Measurements from ENCODE around the gene PGRMC2.

The PGRMC2 gene

DNA sequence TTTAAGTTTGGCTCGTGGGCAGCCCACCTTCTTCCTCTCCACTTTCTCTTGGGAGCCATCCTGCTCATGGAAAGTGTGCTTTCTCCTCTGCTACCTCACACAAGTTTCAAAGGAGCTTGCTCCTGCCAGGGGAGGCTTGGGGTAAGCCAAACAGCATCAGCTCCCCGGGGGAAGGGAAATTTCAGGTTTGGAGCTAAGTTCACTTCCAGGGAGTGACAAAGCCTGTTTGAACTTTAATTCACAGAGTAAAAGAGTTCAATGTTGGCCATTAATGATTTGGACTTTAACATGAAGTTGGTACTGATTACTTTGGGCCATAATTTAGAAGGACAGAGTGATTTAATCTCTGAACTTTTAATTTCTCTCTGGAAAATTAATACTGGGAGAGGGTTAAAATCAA is 4.7 kb upstream of the PGRMC2 start (continued):
- TF ChIP-seq SNAI2 (CRISPR knock-in tag; IDR thresholded peaks at IDR 0.05) (no peak), ZFP30 (CRISPR knock-in tag; IDR thresholded peaks at IDR 0.05) (no peak)

DNA sequence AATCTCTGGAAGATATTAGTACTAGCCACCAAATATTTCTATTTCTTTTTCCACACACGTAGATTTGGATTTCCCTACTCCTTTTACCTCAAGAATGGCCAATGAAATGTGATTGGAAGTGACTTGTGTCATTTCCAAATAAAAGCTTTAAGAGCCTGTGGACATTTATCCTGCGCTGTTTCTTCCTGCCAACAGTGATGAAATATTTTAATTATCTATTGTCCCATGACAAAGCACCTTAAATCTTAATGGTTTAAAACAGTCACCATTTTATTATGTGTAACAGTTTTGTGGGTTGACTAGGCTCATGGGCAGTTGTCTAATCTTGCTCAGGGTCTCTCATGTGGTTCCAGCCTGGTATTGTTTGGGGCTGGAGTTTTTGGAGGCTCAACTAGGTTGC is 3.5 kb upstream of the PGRMC2 start:
- ATAC-seq = no peak
- no peak for TF ChIP-seq GLIS3 (CRISPR knock-in tag; IDR thresholded peaks at IDR 0.05)
- no peak for TF ChIP-seq ZFP3 (CRISPR knock-in tag; IDR thresholded peaks at IDR 0.05)
- TF ChIP-seq, protein P1, sequence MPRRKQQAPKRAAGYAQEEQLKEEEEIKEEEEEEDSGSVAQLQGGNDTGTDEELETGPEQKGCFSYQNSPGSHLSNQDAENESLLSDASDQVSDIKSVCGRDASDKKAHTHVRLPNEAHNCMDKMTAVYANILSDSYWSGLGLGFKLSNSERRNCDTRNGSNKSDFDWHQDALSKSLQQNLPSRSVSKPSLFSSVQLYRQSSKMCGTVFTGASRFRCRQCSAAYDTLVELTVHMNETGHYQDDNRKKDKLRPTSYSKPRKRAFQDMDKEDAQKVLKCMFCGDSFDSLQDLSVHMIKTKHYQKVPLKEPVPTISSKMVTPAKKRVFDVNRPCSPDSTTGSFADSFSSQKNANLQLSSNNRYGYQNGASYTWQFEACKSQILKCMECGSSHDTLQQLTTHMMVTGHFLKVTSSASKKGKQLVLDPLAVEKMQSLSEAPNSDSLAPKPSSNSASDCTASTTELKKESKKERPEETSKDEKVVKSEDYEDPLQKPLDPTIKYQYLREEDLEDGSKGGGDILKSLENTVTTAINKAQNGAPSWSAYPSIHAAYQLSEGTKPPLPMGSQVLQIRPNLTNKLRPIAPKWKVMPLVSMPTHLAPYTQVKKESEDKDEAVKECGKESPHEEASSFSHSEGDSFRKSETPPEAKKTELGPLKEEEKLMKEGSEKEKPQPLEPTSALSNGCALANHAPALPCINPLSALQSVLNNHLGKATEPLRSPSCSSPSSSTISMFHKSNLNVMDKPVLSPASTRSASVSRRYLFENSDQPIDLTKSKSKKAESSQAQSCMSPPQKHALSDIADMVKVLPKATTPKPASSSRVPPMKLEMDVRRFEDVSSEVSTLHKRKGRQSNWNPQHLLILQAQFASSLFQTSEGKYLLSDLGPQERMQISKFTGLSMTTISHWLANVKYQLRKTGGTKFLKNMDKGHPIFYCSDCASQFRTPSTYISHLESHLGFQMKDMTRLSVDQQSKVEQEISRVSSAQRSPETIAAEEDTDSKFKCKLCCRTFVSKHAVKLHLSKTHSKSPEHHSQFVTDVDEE (CRISPR knock-in tag; IDR thresholded peaks at IDR 0.05) = no peak
- TF ChIP-seq SNAI2 (CRISPR knock-in tag; IDR thresholded peaks at IDR 0.05) = no peak
- no peak for TF ChIP-seq ZNF70 (CRISPR knock-in tag; IDR thresholded peaks at IDR 0.05)
- no peak for TF ChIP-seq TCF4 (CRISPR knock-in tag; IDR thresholded peaks at IDR 0.05; ENCODE audit: borderline replicate concordance)
- TF ChIP-seq RARB (CRISPR knock-in tag; IDR thresholded peaks at IDR 0.05) = no peak
- TF ChIP-seq CSDC2 (CRISPR knock-in tag; IDR thresholded peaks at IDR 0.05) = no peak
- no peak for TF ChIP-seq ISL1 (CRISPR knock-in tag; IDR thresholded peaks at IDR 0.05)
- TF ChIP-seq ZFP30 (CRISPR knock-in tag; IDR thresholded peaks at IDR 0.05) = no peak
- TF ChIP-seq ESRRG (CRISPR knock-in tag; IDR thresholded peaks at IDR 0.05) = no peak
- no peak for TF ChIP-seq BACH2 (CRISPR knock-in tag; IDR thresholded peaks at IDR 0.05; ENCODE audit: borderline replicate concordance)
- no peak for TF ChIP-seq ZNF565 (CRISPR knock-in tag; conservative IDR thresholded peaks at IDR 0.05; ENCODE audit: low read depth)
- TF ChIP-seq ZC3H10 (CRISPR knock-in tag; IDR thresholded peaks at IDR 0.05) = no peak
- TF ChIP-seq, protein P2, sequence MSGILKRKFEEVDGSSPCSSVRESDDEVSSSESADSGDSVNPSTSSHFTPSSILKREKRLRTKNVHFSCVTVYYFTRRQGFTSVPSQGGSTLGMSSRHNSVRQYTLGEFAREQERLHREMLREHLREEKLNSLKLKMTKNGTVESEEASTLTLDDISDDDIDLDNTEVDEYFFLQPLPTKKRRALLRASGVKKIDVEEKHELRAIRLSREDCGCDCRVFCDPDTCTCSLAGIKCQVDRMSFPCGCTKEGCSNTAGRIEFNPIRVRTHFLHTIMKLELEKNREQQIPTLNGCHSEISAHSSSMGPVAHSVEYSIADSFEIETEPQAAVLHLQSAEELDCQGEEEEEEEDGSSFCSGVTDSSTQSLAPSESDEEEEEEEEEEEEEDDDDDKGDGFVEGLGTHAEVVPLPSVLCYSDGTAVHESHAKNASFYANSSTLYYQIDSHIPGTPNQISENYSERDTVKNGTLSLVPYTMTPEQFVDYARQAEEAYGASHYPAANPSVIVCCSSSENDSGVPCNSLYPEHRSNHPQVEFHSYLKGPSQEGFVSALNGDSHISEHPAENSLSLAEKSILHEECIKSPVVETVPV (CRISPR knock-in tag; IDR thresholded peaks at IDR 0.05) = no peak
- no peak for TF ChIP-seq ZNF8 (CRISPR knock-in tag; IDR thresholded peaks at IDR 0.05)
- TF ChIP-seq, protein P3, sequence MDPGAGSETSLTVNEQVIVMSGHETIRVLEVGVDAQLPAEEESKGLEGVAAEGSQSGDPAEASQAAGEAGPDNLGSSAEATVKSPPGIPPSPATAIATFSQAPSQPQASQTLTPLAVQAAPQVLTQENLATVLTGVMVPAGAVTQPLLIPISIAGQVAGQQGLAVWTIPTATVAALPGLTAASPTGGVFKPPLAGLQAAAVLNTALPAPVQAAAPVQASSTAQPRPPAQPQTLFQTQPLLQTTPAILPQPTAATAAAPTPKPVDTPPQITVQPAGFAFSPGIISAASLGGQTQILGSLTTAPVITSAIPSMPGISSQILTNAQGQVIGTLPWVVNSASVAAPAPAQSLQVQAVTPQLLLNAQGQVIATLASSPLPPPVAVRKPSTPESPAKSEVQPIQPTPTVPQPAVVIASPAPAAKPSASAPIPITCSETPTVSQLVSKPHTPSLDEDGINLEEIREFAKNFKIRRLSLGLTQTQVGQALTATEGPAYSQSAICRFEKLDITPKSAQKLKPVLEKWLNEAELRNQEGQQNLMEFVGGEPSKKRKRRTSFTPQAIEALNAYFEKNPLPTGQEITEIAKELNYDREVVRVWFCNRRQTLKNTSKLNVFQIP (CRISPR knock-in tag; IDR thresholded peaks at IDR 0.05; ENCODE audit: borderline replicate concordance, low read depth) = no peak
- TF ChIP-seq, protein P4, sequence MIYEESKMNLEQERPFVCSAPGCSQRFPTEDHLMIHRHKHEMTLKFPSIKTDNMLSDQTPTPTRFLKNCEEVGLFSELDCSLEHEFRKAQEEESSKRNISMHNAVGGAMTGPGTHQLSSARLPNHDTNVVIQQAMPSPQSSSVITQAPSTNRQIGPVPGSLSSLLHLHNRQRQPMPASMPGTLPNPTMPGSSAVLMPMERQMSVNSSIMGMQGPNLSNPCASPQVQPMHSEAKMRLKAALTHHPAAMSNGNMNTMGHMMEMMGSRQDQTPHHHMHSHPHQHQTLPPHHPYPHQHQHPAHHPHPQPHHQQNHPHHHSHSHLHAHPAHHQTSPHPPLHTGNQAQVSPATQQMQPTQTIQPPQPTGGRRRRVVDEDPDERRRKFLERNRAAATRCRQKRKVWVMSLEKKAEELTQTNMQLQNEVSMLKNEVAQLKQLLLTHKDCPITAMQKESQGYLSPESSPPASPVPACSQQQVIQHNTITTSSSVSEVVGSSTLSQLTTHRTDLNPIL (CRISPR knock-in tag; IDR thresholded peaks at IDR 0.05; ENCODE audit: low read depth) = no peak
- no peak for TF ChIP-seq ARNTL (CRISPR knock-in tag; IDR thresholded peaks at IDR 0.05; ENCODE audit: borderline replicate concordance, low read depth)
- TF ChIP-seq PPARA (CRISPR knock-in tag; IDR thresholded peaks at IDR 0.05; ENCODE audit: borderline replicate concordance) = no peak

DNA sequence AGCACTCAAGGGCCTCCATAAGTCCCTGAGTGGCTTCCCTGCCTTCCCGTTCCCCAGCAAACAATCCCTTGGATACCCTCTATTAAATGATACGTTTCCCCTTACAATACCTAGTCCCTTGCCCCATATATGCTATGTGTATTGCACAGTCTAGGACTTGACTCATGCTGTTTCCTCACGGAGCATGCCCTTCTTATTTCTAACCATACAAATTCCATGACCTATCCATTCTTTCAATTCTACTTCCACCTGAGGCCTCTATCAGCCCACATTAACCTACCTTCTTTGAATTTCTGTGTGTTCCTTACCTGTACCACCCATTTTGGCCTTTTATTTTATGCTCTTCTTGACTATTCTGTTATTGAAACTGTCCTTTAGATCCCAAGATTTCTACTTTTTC is 2.9 kb upstream of the PGRMC2 start:
- no peak for ATAC-seq
- TF ChIP-seq, protein P3 (CRISPR knock-in tag; IDR thresholded peaks at IDR 0.05; ENCODE audit: borderline replicate concordance, low read depth) = no peak
- TF ChIP-seq ESRRG (CRISPR knock-in tag; IDR thresholded peaks at IDR 0.05) = no peak
- no peak for TF ChIP-seq ZNF8 (CRISPR knock-in tag; IDR thresholded peaks at IDR 0.05)
- TF ChIP-seq ARNTL (CRISPR knock-in tag; IDR thresholded peaks at IDR 0.05; ENCODE audit: borderline replicate concordance, low read depth) = no peak
- TF ChIP-seq, protein P2 (CRISPR knock-in tag; IDR thresholded peaks at IDR 0.05) = no peak
- TF ChIP-seq, protein P1 (CRISPR knock-in tag; IDR thresholded peaks at IDR 0.05) = no peak
- TF ChIP-seq ZFP30 (CRISPR knock-in tag; IDR thresholded peaks at IDR 0.05) = no peak
- no peak for TF ChIP-seq GLIS3 (CRISPR knock-in tag; IDR thresholded peaks at IDR 0.05)
- TF ChIP-seq ZNF70 (CRISPR knock-in tag; IDR thresholded peaks at IDR 0.05) = no peak
- TF ChIP-seq SNAI2 (CRISPR knock-in tag; IDR thresholded peaks at IDR 0.05) = no peak
- no peak for TF ChIP-seq OSR1 (CRISPR knock-in tag; IDR thresholded peaks at IDR 0.05)
- TF ChIP-seq, protein P4 (CRISPR knock-in tag; IDR thresholded peaks at IDR 0.05; ENCODE audit: low read depth) = no peak
- TF ChIP-seq RARB (CRISPR knock-in tag; IDR thresholded peaks at IDR 0.05) = no peak
- no peak for TF ChIP-seq ZFP3 (CRISPR knock-in tag; IDR thresholded peaks at IDR 0.05)
- TF ChIP-seq CSDC2 (CRISPR knock-in tag; IDR thresholded peaks at IDR 0.05) = no peak
